Keratinocyte (primary cell): ENCODE measurements around the gene SYNPR.

Experiments
- EZH2 ChIP-seq: IDR thresholded peaks from one replicate; pipeline ENCODE4 v1.6.1; 2012; ENCODE audit warnings: inconsistent platforms, mild to moderate bottlenecking, low read length, moderate library complexity
- TF ChIP-seq, protein P1 (sequence below), 3 experiments: IDR thresholded peaks in 1 of 3; conservative IDR thresholded peaks in 1 of 3; optimal IDR thresholded peaks in 1 of 3; 2 replicates in 2 of 3; 3 replicates in 1 of 3; pipeline versions ENCODE3 to v1.5.1; 2011; ENCODE audit warnings: low read length in 3 of 3, mild to moderate bottlenecking in 3 of 3, moderate library complexity in 2 of 3, control low read depth in 1 of 3, inconsistent platforms in 1 of 3; ENCODE audit not compliant: insufficient read depth in 2 of 3; ENCODE audit errors: extremely low read depth in 1 of 3

DNA sequence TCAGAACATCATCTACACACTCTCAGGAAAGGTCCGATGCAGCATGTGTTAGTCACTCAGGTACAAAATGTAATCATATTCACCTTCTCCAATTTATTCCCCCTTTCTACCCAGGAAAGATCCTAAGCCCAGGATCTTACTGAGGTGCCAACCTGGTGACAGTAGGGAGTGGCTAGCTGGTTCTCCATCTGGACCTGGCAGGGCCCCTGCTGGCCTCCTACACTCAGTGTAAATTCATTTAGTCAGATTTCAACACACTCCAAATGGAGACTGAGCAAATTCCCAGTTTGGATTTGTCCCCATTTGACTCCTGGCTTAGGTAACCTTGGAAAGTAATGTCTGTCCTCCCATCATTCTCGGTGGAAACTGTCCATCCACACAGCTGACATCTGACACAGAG, 47.3 kb downstream of the SYNPR start:
- TF ChIP-seq, protein P1, sequence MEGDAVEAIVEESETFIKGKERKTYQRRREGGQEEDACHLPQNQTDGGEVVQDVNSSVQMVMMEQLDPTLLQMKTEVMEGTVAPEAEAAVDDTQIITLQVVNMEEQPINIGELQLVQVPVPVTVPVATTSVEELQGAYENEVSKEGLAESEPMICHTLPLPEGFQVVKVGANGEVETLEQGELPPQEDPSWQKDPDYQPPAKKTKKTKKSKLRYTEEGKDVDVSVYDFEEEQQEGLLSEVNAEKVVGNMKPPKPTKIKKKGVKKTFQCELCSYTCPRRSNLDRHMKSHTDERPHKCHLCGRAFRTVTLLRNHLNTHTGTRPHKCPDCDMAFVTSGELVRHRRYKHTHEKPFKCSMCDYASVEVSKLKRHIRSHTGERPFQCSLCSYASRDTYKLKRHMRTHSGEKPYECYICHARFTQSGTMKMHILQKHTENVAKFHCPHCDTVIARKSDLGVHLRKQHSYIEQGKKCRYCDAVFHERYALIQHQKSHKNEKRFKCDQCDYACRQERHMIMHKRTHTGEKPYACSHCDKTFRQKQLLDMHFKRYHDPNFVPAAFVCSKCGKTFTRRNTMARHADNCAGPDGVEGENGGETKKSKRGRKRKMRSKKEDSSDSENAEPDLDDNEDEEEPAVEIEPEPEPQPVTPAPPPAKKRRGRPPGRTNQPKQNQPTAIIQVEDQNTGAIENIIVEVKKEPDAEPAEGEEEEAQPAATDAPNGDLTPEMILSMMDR (optimal IDR thresholded peaks at IDR 0.05 in 1 of 3, IDR thresholded peaks at IDR 0.05 in 1 of 3, conservative IDR thresholded peaks at IDR 0.05 in 1 of 3; ENCODE audit: extremely low read depth in 1 of 3, insufficient read depth in 2 of 3, low read length in 3 of 3): no peak
- no peak for TF ChIP-seq EZH2
